ENCODE results near the gene FAM83C. TPM values are rescaled to one million over a fixed set of nuclear protein-coding genes. Genes with fewer than 3 reads are reported as not detected.

FAM83C gene
- total and polyA plus RNA-seq, 2 experiments from 2014 or later, result not detected

GRCh38 chr20:35295058-35295457, 2.8 kb upstream of the FAM83C start:
- in situ Hi-C loops (cut with MboI), result no loop called here
- Histone ChIP-seq H3K27ac (no peak overlapping the region), H3K9me3 (ENCODE audit: low read depth) (no peaks in the 10 kb centered on the region), H3F3A (ENCODE audit: insufficient read depth) (no peaks in the 10 kb centered on the region), H3K27me3 (replicated peaks; ENCODE audit: insufficient read depth) (no peaks in the 10 kb centered on the region), H2AFZ (no peak overlapping the region), H3K9ac (no peak overlapping the region), H3K36me3 (ENCODE audit: low read depth) (no peaks in the 10 kb centered on the region), H3K9me2 (ENCODE audit: insufficient read depth) (no peaks in the 10 kb centered on the region), H3K4me2 (ENCODE audit: unreplicated experiment) (no peak overlapping the region), H3K79me2 (ENCODE audit: insufficient read depth) (no peaks in the 10 kb centered on the region), H3K4me3 (no peak overlapping the region), H4K20me1 (ENCODE audit: insufficient read depth) (no peaks in the 10 kb centered on the region), H3K4me1 (ENCODE audit: insufficient read depth) (0 out of 2 replicates have a peak, but pooled peaks cover 9% of the 10 kb centered on the region)
- WGBS, 2 experiments (ENCODE audit: low coverage in 1 of 2, low lambda C conversion rate in 2 of 2, missing lambda C conversion rate in 2 of 2), result 57 to 78% methylated on average over 7 to 8 of the region's 8 CpGs
- no peak for TF ChIP-seq EZH2phosphoT487 (IDR thresholded peaks at IDR 0.05; ENCODE audit: insufficient read depth, low read depth)
- no peak for TF ChIP-seq EZH2 (IDR thresholded peaks at IDR 0.05; ENCODE audit: insufficient read depth, poor library complexity, severe bottlenecking)
- DNase-seq, result no peak

GRCh38 chr20:35294293-35294685, 2.1 kb upstream of the FAM83C start:
- H3K9me3 ChIP-seq (ENCODE audit: low read depth), result no peaks in the 10 kb centered on the region

GRCh38 chr20:35293303-35294292, 1.4 kb upstream of the FAM83C start:
- DNase-seq, result no peak
- no peaks in the 10 kb centered on the region for H4K20me1 ChIP-seq (ENCODE audit: insufficient read depth)
- no peaks in the 10 kb centered on the region for H3F3A ChIP-seq (ENCODE audit: insufficient read depth)
- no peaks in the 10 kb centered on the region for H3K9me2 ChIP-seq (ENCODE audit: insufficient read depth)
- 88 to 89% methylated on average over 19 of the region's 19 CpGs for WGBS, 2 experiments (ENCODE audit: low coverage in 1 of 2, low lambda C conversion rate in 2 of 2, missing lambda C conversion rate in 2 of 2)
- no peak overlapping the region for H2AFZ ChIP-seq
- H3K27ac ChIP-seq, result no peak overlapping the region
- no peaks in the 10 kb centered on the region for H3K36me3 ChIP-seq (ENCODE audit: low read depth)
- no peak overlapping the region for H3K9ac ChIP-seq
- 0 out of 2 replicates have a peak, but pooled peaks cover 9% of the 10 kb centered on the region for H3K4me1 ChIP-seq (ENCODE audit: insufficient read depth)
- in situ Hi-C loops (cut with MboI), result no loop called here
- H3K4me3 ChIP-seq, result no peak overlapping the region
- no peaks in the 10 kb centered on the region for H3K9me3 ChIP-seq (ENCODE audit: low read depth)
- TF ChIP-seq EZH2 (IDR thresholded peaks at IDR 0.05; ENCODE audit: insufficient read depth, poor library complexity, severe bottlenecking), result no peak
- no peak for TF ChIP-seq EZH2phosphoT487 (IDR thresholded peaks at IDR 0.05; ENCODE audit: insufficient read depth, low read depth)
- H3K4me2 ChIP-seq (ENCODE audit: unreplicated experiment), result no peak overlapping the region
- no peaks in the 10 kb centered on the region for H3K27me3 ChIP-seq (replicated peaks; ENCODE audit: insufficient read depth)
- no peaks in the 10 kb centered on the region for H3K79me2 ChIP-seq (ENCODE audit: insufficient read depth)

More at GRCh38 chr20:35294293-35294685, 2.1 kb upstream of the FAM83C start:
- WGBS, 2 experiments (ENCODE audit: low coverage in 1 of 2, low lambda C conversion rate in 2 of 2, missing lambda C conversion rate in 2 of 2), result 34 to 37% methylated on average over 5 of the region's 5 CpGs
- Histone ChIP-seq H4K20me1 (ENCODE audit: insufficient read depth) (no peaks in the 10 kb centered on the region), H3K27ac (no peak overlapping the region), H3K4me1 (ENCODE audit: insufficient read depth) (0 out of 2 replicates have a peak, but pooled peaks cover 9% of the 10 kb centered on the region), H3F3A (ENCODE audit: insufficient read depth) (no peaks in the 10 kb centered on the region), H3K9me2 (ENCODE audit: insufficient read depth) (no peaks in the 10 kb centered on the region), H3K36me3 (ENCODE audit: low read depth) (no peaks in the 10 kb centered on the region), H3K4me3 (no peak overlapping the region), H3K9ac (no peak overlapping the region), H3K4me2 (ENCODE audit: unreplicated experiment) (no peak overlapping the region), H3K79me2 (ENCODE audit: insufficient read depth) (no peaks in the 10 kb centered on the region), H2AFZ (no peak overlapping the region), H3K27me3 (replicated peaks; ENCODE audit: insufficient read depth) (no peaks in the 10 kb centered on the region)
- in situ Hi-C loops (cut with MboI), result no loop called here
- no peak for TF ChIP-seq EZH2phosphoT487 (IDR thresholded peaks at IDR 0.05; ENCODE audit: insufficient read depth, low read depth)
- TF ChIP-seq EZH2 (IDR thresholded peaks at IDR 0.05; ENCODE audit: insufficient read depth, poor library complexity, severe bottlenecking), result no peak
- no peak for DNase-seq

GRCh38 chr20:35292504-35293285, 470 bp upstream of the FAM83C start:
- no peak overlapping the region for H3K4me2 ChIP-seq (ENCODE audit: unreplicated experiment)
- H4K20me1 ChIP-seq (ENCODE audit: insufficient read depth), result no peaks in the 10 kb centered on the region
- H3K9ac ChIP-seq, result no peak overlapping the region
- H3K4me1 ChIP-seq (ENCODE audit: insufficient read depth), result 0 out of 2 replicates have a peak, but pooled peaks cover 9% of the 10 kb centered on the region
- no peak for DNase-seq
- no peaks in the 10 kb centered on the region for H3K27me3 ChIP-seq (replicated peaks; ENCODE audit: insufficient read depth)
- no peaks in the 10 kb centered on the region for H3F3A ChIP-seq (ENCODE audit: insufficient read depth)
- in situ Hi-C loops (cut with MboI), result no loop called here
- 52 to 54% methylated on average over 23 of the region's 23 CpGs for WGBS, 2 experiments (ENCODE audit: low coverage in 1 of 2, low lambda C conversion rate in 2 of 2, missing lambda C conversion rate in 2 of 2)
- no peak for TF ChIP-seq EZH2phosphoT487 (IDR thresholded peaks at IDR 0.05; ENCODE audit: insufficient read depth, low read depth)
- no peak for TF ChIP-seq EZH2 (IDR thresholded peaks at IDR 0.05; ENCODE audit: insufficient read depth, poor library complexity, severe bottlenecking)
- no peak overlapping the region for H2AFZ ChIP-seq
- no peaks in the 10 kb centered on the region for H3K79me2 ChIP-seq (ENCODE audit: insufficient read depth)
- no peak overlapping the region for H3K27ac ChIP-seq
- no peaks in the 10 kb centered on the region for H3K9me3 ChIP-seq (ENCODE audit: low read depth)
- H3K36me3 ChIP-seq (ENCODE audit: low read depth), result no peaks in the 10 kb centered on the region
- H3K9me2 ChIP-seq (ENCODE audit: insufficient read depth), result no peaks in the 10 kb centered on the region
- H3K4me3 ChIP-seq, result no peak overlapping the region

Data from GM23248 (cell line).